H1 (cell line): ENCODE data around the gene SRSF1. TPM values are rescaled to one million over a fixed set of nuclear protein-coding genes. Genes with fewer than 3 reads are reported as not detected.
A peak's percentile ranks its signal among the peaks of the same experiment; 100 is the strongest.

Experiments used
- CTCF ChIA-PET: fragments of 300-600 bp; sonication (Branson Sonifier 250); formaldehyde crosslinking; loops from one replicate; lab custom pipeline; 2021; ENCODE audit not compliant: partially characterized antibody; lab: Charles Lee
- POLR2A ChIA-PET: fragments of 300-600 bp; sonication (Branson Sonifier 250); formaldehyde crosslinking; loops from one replicate; lab custom pipeline; 2021; ENCODE audit warnings: inconsistent platforms; ENCODE audit not compliant: partially characterized antibody; lab: Charles Lee
- DNase-seq, 2 experiments: peaks; one replicate each; pipeline versions ENCODE4 v3.0.0 to v3.0.0-alpha.2; 2010 to 2022; ENCODE audit warnings: low spot score in 2 of 2, low read depth in 1 of 2, mixed read lengths in 1 of 2
- FAIRE-seq: peaks from 2 replicates; lab custom pipeline; 2011; peaks lifted over from hg19 to GRCh38; lab: Jason Lieb, UNC
- H2AFZ ChIP-seq: 2 replicates; pipeline ENCODE4 v1.8.1; 2012; ENCODE audit warnings: low read length, inconsistent platforms
- H2AK5ac ChIP-seq: 2 replicates; pipeline ENCODE4 v1.6.1; 2013; ENCODE audit warnings: low read depth, low read length
- H2BK120ac ChIP-seq: replicated peaks from 2 replicates; pipeline ENCODE3; 2013; ENCODE audit warnings: low read depth, low read length, inconsistent platforms
- H2BK12ac ChIP-seq: 2 replicates; pipeline ENCODE4 v1.6.1; 2013; ENCODE audit warnings: low read depth, low read length
- H2BK15ac ChIP-seq: 2 replicates; pipeline ENCODE4 v1.6.1; 2013; ENCODE audit warnings: low read length
- H2BK20ac ChIP-seq: 2 replicates; pipeline ENCODE4 v1.6.1; 2013; ENCODE audit warnings: low read length
- H2BK5ac ChIP-seq: 2 replicates; pipeline ENCODE4 v1.6.1; 2013; ENCODE audit warnings: low read depth, low read length
- H3K14ac ChIP-seq: 2 replicates; pipeline ENCODE4 v1.6.1; 2013; ENCODE audit warnings: inconsistent platforms; ENCODE audit not compliant: insufficient read length
- H3K18ac ChIP-seq: 2 replicates; pipeline ENCODE4 v1.6.1; 2013; ENCODE audit warnings: low read length; ENCODE audit errors: extremely low read depth
- H3K23ac ChIP-seq: 2 replicates; pipeline ENCODE4 v1.6.1; 2013; ENCODE audit warnings: inconsistent platforms; ENCODE audit not compliant: insufficient read length
- H3K23me2 ChIP-seq: 2 replicates; pipeline ENCODE4 v1.6.1; 2013; ENCODE audit warnings: low read depth, low read length
- H3K27ac ChIP-seq: 2 replicates; pipeline ENCODE4 v1.6.1; 2011; ENCODE audit warnings: low read depth, low read length, inconsistent platforms
- H3K27me3 ChIP-seq, 4 experiments: replicated peaks in 1 of 4; 1 replicate in 1 of 4; 2 replicates in 3 of 4; pipeline versions ENCODE4 v1.6.1 to v1.8.1; 2011 to 2013; ENCODE audit warnings: low read length in 3 of 4, mild to moderate bottlenecking in 3 of 4, inconsistent platforms in 2 of 4, mixed read lengths in 2 of 4, moderate library complexity in 1 of 4; ENCODE audit not compliant: control insufficient read depth in 3 of 4, insufficient read depth in 3 of 4; ENCODE audit errors: extremely low read depth in 1 of 4
- H3K36me3 ChIP-seq, 4 experiments: 2 replicates each; pipeline versions ENCODE4 v1.6.1 to v1.8.1; 2011 to 2013; ENCODE audit warnings: mild to moderate bottlenecking in 4 of 4, low read length in 3 of 4, moderate library complexity in 2 of 4, control low read depth in 1 of 4, inconsistent platforms in 1 of 4; ENCODE audit not compliant: insufficient read depth in 4 of 4, control insufficient read depth in 2 of 4
- H3K4ac ChIP-seq: replicated peaks from 2 replicates; pipeline ENCODE3; 2013; ENCODE audit warnings: low read length, low read depth, mixed read lengths, inconsistent platforms; ENCODE audit not compliant: insufficient read length
- H3K4me1 ChIP-seq, 4 experiments: replicated peaks in 1 of 4; 1 replicate in 1 of 4; 2 replicates in 3 of 4; pipeline versions ENCODE4 v1.6.1 to v1.8.1; 2011 to 2013; ENCODE audit warnings: low read length in 3 of 4, inconsistent platforms in 2 of 4, mixed read lengths in 1 of 4; ENCODE audit not compliant: insufficient read depth in 4 of 4, control insufficient read depth in 3 of 4
- H3K4me2 ChIP-seq, 2 experiments: 2 replicates each; pipeline versions ENCODE4 v1.6.1 to v1.8.1; 2011 to 2013; ENCODE audit warnings: low read depth in 2 of 2, low read length in 2 of 2, control low read depth in 1 of 2, inconsistent platforms in 1 of 2, mild to moderate bottlenecking in 1 of 2; ENCODE audit not compliant: insufficient read depth in 1 of 2
- H3K4me3 ChIP-seq, 4 experiments: fragments of 200-600, 300-600 bp in 1 of 4; sonication (generic), shearing (Covaris generic), sonication (Bioruptor Twin) in 1 of 4; 2 replicates each; pipeline versions ENCODE4 v1.5.1 to v1.8.1; 2011 to 2016; ENCODE audit warnings: low read length in 4 of 4, low read depth in 3 of 4, control low read depth in 2 of 4, inconsistent platforms in 2 of 4, mild to moderate bottlenecking in 2 of 4, mixed read lengths in 1 of 4, moderate library complexity in 1 of 4; ENCODE audit not compliant: insufficient read depth in 2 of 4; ENCODE audit errors: extremely low read depth in 1 of 4
- H3K56ac ChIP-seq: replicated peaks from 2 replicates; pipeline ENCODE3; 2013; ENCODE audit warnings: low read depth, mild to moderate bottlenecking, mixed read lengths, low read length, inconsistent platforms; ENCODE audit not compliant: insufficient read length
- H3K79me1 ChIP-seq: 2 replicates; pipeline ENCODE4 v1.6.1; 2013; ENCODE audit warnings: low read depth, low read length, control low read depth
- H3K79me2 ChIP-seq, 2 experiments: 2 replicates each; pipeline versions ENCODE4 v1.6.1 to v1.8.1; 2012 to 2013; ENCODE audit warnings: low read length in 2 of 2, mild to moderate bottlenecking in 2 of 2, inconsistent platforms in 1 of 2; ENCODE audit not compliant: insufficient read depth in 2 of 2, control insufficient read depth in 1 of 2
- H3K9ac ChIP-seq, 4 experiments: replicated peaks in 1 of 4; 1 replicate in 1 of 4; 2 replicates in 3 of 4; pipeline versions ENCODE4 v1.6.1 to v1.8.1; 2011 to 2013; ENCODE audit warnings: low read depth in 3 of 4, low read length in 3 of 4, control low read depth in 2 of 4, mild to moderate bottlenecking in 2 of 4, moderate library complexity in 2 of 4, inconsistent platforms in 1 of 4; ENCODE audit errors: extremely low read depth in 1 of 4
- H3K9me3 ChIP-seq, 2 experiments: 2 replicates each; pipeline versions ENCODE4 v1.6.1 to v1.8.1; 2012 to 2013; ENCODE audit warnings: mild to moderate bottlenecking in 2 of 2, moderate library complexity in 2 of 2, control low read depth in 1 of 2, inconsistent platforms in 1 of 2, low read depth in 1 of 2, low read length in 1 of 2, mixed read lengths in 1 of 2; ENCODE audit not compliant: insufficient read depth in 2 of 2
- H4K20me1 ChIP-seq, 2 experiments: replicated peaks in 1 of 2; 2 replicates each; pipeline versions ENCODE3 to v1.8.1; 2011 to 2013; ENCODE audit warnings: inconsistent platforms in 2 of 2, low read length in 2 of 2, mild to moderate bottlenecking in 1 of 2; ENCODE audit not compliant: insufficient read depth in 2 of 2, control insufficient read depth in 1 of 2
- H4K5ac ChIP-seq: 2 replicates; pipeline ENCODE4 v1.6.1; 2013; ENCODE audit warnings: low read length, low read depth, mixed read lengths, inconsistent platforms; ENCODE audit not compliant: insufficient read length
- H4K8ac ChIP-seq: 2 replicates; pipeline ENCODE4 v1.8.0; 2013; ENCODE audit warnings: mild to moderate bottlenecking, moderate library complexity, low read length, inconsistent platforms; ENCODE audit not compliant: insufficient read depth; ENCODE audit errors: extremely low read depth
- H4K91ac ChIP-seq: replicated peaks from 2 replicates; pipeline ENCODE3; 2013; ENCODE audit warnings: low read length, mixed read lengths, inconsistent platforms; ENCODE audit not compliant: insufficient read length
- CBX5 ChIP-seq: fragments of 300-800, 300-1000 bp; sonication (generic); IDR thresholded peaks from 2 replicates; pipeline ENCODE4 v1.7.1; 2016; ENCODE audit warnings: antibody characterized with exemption, low read length, low read depth
- E2F6 ChIP-seq: IDR thresholded peaks from 2 replicates; pipeline ENCODE4 v1.6.1; 2012; ENCODE audit warnings: inconsistent platforms
- TAF7 ChIP-seq: optimal IDR thresholded peaks from 2 replicates; pipeline ENCODE3; 2011; ENCODE audit warnings: low read depth, mild to moderate bottlenecking, inconsistent platforms, low read length, moderate library complexity, borderline replicate concordance
- WGBS, 2 experiments: shearing (Covaris generic) in 1 of 2; methylation state at CpG; one replicate each; pipeline versions ENCODE4 v1.1.6 to v1.1.7; 2013 to 2015; ENCODE audit warnings: low lambda C conversion rate in 2 of 2, mixed read lengths in 2 of 2, inconsistent platforms in 1 of 2, low coverage in 1 of 2, missing lambda C conversion rate in 1 of 2; ENCODE audit not compliant: insufficient replicate concordance in 2 of 2, insufficient coverage in 1 of 2, insufficient read length in 1 of 2; ENCODE audit errors: extremely low coverage in 1 of 2, missing lambda C conversion rate in 1 of 2; 5-methylcytosine and 5-hydroxymethylcytosine counted together
- polyA plus RNA-seq, 7 experiments: library from polyadenylated mRNA; depleted of rRNA in 3 of 7; stranded (reverse) in 5 of 7; unstranded in 2 of 7; fragments of >200 nt in 5 of 7; fragments of 200-250 nt in 2 of 7; gene quantifications; 1 replicate in 5 of 7; 2 replicates in 1 of 7; 4 replicates in 1 of 7; pipeline versions ENCODE4 v1.2.1 to v1.2.3, GENCODE V29; 2011 to 2013; ENCODE audit warnings: missing spikeins in 2 of 7, mixed read lengths in 2 of 7
- total RNA-seq: library from RNA; stranded (reverse); fragmentation: NEBNext Ultra II Directional; extraction: Animal tissue kit (Norgen Biotek cat#: 25700); gene quantifications from 2 replicates; pipeline ENCODE4 v1.2.1, GENCODE V29; 2021

The SRSF1 gene
- total and polyA plus RNA-seq, 2 of the 8 experiments (the other 6 are each of a cell fraction or from before 2014, with no cell fraction given): 149 to 429 TPM

- H3K79me1 ChIP-seq: no peaks in the 10 kb centered on the region
- ChIA-PET POLR2A (interaction anchor here (1.0 to 2.8 kb wide), 8 partner anchors 9 to 107 kb away, joined by 3 to 12 read pairs (median 3); no protein-coding TSS in a partner anchor), CTCF (interaction anchor here (0.7 to 11.1 kb wide), 14 partner anchors 12 to 207 kb away, joined by 3 to 96 read pairs (median 4); partner anchors contain the start of gene CUEDC1)
- H4K5ac ChIP-seq: no peak overlapping the region
- H4K8ac ChIP-seq: no peak overlapping the region
- no peak overlapping the region for H3K4me2 ChIP-seq
- no peaks in the 10 kb centered on the region for H4K20me1 ChIP-seq
- H2BK5ac ChIP-seq: no peak overlapping the region
- H3K36me3 ChIP-seq: no peaks in the 10 kb centered on the region
- FAIRE-seq: no peak
- no peak overlapping the region for H2BK120ac ChIP-seq
- H3K4me3 ChIP-seq: no peak overlapping the region
- no peak overlapping the region for H3K9ac ChIP-seq
- no peak overlapping the region for H4K91ac ChIP-seq
- peak overlapping the region; percentile 23; the same call in 1 of the 2 replicates for H2BK12ac ChIP-seq
- no peak overlapping the region; the same call in 1 of the 2 replicates for H2AK5ac ChIP-seq
- H3K4me1 ChIP-seq: peaks cover 0 to 6% (median 0%) of the 10 kb centered on the region in 4 experiments; a peak in 3 of 7 replicates
- no peak overlapping the region for H3K14ac ChIP-seq
- H3K23ac ChIP-seq: no peak overlapping the region
- H3K18ac ChIP-seq: no peak overlapping the region
- DNase-seq: no peak
- no peaks in the 10 kb centered on the region for H3K27me3 ChIP-seq
- WGBS, 2 experiments: 96% methylated on average over 5 of the region's 5 CpGs; no CpG with 5 or more reads in 1 of the 2 experiments
- no peak overlapping the region for H3K27ac ChIP-seq
- H2BK20ac ChIP-seq: peak overlapping the region; percentile 34; the same call in 1 of the 2 replicates
- H3K23me2 ChIP-seq: no peaks in the 10 kb centered on the region
- no peak overlapping the region for H2AFZ ChIP-seq
- H3K9me3 ChIP-seq: no peaks in the 10 kb centered on the region
- no peak overlapping the region for H3K4ac ChIP-seq
- no peaks in the 10 kb centered on the region for H3K79me2 ChIP-seq
- no peak overlapping the region for H3K56ac ChIP-seq
- no peak overlapping the region for H2BK15ac ChIP-seq
- TF ChIP-seq TAF7 (no peak), E2F6 (no peak), CBX5 (no peak)
Observed at GRCh38 chr17:57966246-57966645, 40.8 kb downstream of the SRSF1 start.
